NCI-H446 treated with DMSO at 0.1 percent for 48 hours (cell line): ENCODE results near the gene PCSK7.

Experiments used
- DNase-seq: peaks from one replicate; lab custom pipeline; 2025; lab: John Stamatoyannopoulos, UW

The PCSK7 gene

DNA sequence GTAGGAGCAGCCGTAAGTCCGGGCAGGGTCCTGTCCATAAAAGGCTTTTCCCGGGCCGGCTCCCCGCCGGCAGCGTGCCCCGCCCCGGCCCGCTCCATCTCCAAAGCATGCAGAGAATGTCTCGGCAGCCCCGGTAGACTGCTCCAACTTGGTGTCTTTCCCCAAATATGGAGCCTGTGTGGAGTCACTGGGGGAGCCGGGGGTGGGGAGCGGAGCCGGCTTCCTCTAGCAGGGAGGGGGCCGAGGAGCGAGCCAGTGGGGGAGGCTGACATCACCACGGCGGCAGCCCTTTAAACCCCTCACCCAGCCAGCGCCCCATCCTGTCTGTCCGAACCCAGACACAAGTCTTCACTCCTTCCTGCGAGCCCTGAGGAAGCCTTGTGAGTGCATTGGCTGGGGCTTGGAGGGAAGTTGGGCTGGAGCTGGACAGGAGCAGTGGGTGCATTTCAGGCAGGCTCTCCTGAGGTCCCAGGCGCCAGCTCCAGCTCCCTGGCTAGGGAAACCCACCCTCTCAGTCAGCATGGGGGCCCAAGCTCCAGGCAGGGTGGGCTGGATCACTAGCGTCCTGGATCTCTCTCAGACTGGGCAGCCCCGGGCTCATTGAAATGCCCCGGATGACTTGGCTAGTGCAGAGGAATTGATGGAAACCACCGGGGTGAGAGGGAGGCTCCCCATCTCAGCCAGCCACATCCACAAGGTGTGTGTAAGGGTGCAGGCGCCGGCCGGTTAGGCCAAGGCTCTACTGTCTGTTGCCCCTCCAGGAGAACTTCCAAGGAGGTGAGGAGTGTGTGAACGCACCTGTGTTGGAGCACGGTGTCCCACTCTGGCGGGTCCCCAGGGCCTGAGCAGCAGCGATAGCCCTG, 32.6 kb downstream of the PCSK7 start, which contains the start of gene TAGLN:
TAGLN (plus strand) TSS at position 318 of the 863 bp plus-strand sequence. CDS start 3,644 bp downstream, outside the sequence.
- DNase-seq, result no peak

DNA sequence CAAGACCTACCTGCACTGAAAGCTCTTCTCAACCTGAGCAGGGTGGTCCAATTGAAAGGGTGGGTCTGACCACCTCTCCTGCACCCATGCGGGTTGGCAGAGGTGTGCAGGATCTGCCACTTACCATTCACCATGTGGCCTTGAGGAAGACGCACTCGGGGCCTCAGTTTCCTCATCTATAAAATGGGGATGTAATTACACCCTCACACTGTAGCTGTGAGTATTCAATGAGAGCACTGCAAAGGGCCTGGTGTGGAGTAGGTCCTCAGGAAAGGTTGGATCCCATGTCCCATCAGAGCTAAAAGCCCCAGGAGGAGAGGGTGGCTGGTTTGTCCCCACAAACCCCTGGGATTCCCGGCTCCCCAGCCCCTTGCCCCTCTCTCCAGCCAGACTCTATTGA, 33.3 kb downstream of the PCSK7 start:
- DNase-seq, result no peak

- DNase-seq, result no peak
Measured at GRCh38 chr11:117197516-117198456, 34.1 kb downstream of the PCSK7 start.

DNA sequence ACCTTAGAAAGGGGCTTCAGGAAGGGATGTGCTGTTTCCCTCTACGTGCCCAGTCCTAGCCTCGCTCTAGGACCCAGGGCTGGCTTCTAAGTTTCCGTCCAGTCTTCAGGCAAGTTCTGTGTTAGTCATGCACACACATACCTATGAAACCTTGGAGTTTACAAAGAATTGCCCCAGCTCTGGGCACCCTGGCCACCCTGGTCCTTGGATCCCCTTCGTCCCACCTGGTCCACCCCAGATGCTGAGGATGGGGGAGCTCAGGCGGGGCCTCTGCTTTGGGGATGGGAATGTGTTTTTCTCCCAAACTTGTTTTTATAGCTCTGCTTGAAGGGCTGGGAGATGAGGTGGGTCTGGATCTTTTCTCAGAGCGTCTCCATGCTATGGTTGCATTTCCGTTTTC, 34.9 kb downstream of the PCSK7 start:
- no peak for DNase-seq

DNA sequence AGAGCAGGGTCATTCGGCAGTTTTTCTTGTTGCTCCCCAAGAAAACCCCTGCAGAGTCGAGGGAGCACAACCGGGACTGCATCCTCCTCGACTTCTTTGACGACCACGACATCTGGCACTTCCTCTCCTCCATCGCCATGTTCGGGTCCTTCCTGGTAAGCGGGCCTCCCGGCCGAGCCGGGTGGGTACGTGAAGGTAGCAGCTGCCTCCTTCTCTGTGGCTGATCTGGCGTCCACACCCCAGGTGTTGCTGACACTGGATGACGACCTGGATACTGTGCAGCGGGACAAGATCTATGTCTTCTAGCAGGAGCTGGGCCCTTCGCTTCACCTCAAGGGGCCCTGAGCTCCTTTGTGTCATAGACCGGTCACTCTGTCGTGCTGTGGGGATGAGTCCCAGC, 36.1 kb downstream of the PCSK7 start:
- DNase-seq, result no peak

GRCh38 chr11:117195258-117195657, 36.6 kb downstream of the PCSK7 start:
- DNase-seq, result no peak

- DNase-seq, result no peak
Measured at GRCh38 chr11:117194267-117194666, 37.6 kb downstream of the PCSK7 start.

GRCh38 chr11:117193130-117194020, 38.5 kb downstream of the PCSK7 start:
- DNase-seq, result no peak

- DNase-seq, result no peak
Measured at GRCh38 chr11:117192401-117192875, 39.4 kb downstream of the PCSK7 start.

DNA sequence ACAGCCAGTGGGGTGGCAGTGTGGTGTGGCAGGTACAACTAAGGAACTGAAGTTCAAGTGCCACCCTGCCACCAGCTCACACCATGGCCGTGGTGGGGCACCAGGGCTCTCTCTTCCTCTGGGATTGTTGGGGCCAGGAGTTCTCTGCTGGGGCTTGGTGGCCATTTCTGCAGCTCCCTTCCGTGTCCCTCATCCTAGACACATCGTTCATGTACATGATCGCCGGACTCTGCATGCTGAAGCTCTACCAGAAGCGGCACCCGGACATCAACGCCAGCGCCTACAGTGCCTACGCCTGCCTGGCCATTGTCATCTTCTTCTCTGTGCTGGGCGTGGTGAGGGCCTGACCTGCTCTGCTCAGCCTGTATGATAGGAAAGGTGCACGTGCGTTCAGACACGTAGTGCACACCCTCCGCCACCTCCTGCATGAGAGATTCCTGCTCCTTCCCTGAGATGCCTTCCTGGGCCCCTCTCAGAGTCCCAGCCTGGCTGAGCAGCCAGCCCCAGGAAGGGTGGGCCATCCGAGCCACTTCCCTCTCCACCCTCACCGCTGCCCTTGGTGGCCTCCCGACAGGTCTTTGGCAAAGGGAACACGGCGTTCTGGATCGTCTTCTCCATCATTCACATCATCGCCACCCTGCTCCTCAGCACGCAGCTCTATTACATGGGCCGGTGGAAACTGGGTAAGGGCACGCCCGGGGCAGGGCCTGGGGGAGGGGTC, 40.0 kb downstream of the PCSK7 start:
- DNase-seq, result no peak

- no peak for DNase-seq
Measured at GRCh38 chr11:117189941-117190544, 41.8 kb downstream of the PCSK7 start.

DNA sequence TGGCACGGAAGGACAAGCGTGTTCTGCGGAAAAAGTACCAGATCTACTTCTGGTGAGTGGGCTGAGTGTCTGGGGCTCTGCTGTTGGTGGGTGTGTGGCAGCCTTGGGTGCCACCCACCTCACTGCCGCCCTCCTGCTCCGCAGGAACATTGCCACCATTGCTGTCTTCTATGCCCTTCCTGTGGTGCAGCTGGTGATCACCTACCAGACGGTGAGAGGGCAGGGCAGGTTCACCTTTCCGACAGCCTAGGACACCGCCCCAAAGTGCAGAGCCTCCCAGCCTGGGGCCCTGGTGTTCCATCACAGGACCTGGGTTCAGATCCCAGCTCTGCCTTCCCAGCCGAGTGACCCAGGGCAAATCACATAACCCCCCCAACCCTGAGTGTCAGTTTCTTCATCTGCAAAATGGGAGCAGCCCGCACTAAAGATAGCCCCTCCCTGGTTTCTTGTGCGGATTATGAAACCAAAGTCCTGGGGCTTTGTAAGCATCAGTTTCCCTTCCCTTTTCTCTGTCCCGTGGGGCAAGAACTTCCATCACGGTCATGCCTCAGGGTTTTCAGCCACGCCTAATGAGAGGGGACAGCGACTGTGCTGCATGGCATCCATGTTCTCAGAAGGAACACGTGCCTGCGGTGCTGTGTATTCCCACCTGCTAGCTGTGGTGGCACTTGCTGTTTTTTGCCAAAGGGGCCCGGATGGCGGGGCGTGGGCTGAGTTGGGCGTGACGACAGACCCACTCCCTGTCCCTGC, 42.5 kb downstream of the PCSK7 start:
- DNase-seq, result no peak

DNA sequence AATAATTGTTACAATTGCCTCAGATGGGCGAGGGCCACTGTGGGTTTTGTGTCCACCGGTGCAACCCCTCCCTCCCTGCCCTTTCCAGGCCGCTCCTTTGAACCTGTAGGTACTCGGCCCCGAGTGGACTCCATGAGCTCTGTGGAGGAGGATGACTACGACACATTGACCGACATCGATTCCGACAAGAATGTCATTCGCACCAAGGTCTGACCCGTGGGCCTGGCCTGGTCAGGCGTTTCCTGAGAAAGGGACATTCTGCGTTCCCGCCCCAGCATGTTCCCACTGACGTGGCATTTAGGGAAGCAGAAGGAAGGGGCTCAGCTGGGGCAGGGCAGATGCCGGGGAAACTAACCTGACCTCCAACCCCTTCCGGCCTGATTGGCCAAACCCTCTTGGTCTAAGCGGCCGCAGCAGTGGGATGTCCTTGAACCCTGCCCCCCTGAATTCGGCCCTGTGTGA, 43.2 kb downstream of the PCSK7 start:
- no peak for DNase-seq

GRCh38 chr11:117187799-117188481, 43.9 kb downstream of the PCSK7 start:
- DNase-seq, result no peak

DNA sequence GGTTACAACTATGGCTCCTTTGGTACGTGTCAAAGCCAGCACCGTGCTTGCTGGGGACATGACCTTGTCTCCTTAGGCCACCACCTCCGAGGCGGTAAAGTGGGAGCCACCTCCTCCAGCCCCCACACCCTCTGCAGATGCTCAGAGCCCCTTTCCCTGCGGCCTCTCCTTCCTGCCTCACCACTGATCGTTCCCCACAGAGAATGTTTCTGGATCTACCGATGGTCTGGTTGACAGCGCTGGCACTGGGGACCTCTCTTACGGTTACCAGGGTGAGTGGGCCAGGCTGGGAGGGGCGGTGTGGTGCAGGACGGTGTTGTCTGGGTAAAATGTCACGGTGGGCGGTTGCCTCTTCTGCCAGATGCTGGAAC, 44.5 kb downstream of the PCSK7 start:
- DNase-seq, result no peak

GRCh38 chr11:117187007-117187406, 44.9 kb downstream of the PCSK7 start:
- DNase-seq, result no peak

DNA sequence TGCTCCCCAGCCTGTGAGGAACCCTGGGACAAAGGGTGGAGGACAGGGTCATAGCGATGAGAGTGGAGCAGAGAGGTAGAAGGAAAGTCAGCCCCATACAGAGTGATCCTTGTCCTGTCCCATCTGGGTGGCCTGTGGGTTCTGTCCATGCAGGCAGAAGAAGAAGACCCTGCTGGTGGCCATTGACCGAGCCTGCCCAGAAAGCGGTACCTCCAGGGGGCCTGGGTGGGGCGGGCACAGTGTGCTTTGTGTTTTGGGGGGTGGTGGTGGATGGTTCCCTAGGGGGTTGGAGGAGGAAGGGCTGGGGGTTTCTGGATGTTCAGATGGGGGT, 45.5 kb downstream of the PCSK7 start:
- DNase-seq, result no peak

DNA sequence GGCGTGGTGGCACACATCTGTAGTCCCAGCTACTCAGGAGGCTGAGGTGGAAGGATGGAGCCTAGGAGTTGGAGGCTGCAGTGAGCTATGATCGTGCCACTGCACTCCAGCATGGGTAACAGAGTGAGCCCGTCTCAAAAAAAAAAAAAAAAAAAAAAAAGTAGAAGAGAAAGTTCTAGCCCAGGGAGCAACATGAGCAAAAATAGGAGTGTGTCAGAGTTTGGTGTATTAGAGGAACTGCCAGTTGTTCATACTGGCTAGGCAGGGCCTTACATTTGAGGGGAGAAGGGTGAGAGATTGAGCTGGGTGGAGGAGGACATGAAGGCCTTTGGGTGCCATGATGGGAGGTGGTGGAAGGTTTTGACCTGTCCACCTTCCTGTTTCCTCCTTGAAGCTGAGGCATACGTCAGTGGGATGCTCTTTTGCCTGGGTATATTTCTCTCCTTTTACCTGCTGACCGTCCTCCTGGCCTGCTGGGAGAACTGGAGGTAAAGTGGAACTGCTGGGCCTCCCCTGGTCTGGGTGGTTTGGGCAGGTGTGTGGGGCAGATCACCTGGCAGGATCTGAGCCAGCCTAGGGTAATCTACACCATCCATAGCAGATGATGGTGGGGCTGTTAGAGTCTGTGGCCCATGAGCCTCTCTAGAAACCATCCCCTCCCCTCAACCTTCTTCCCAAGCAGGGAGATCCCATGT, 46.0 kb downstream of the PCSK7 start:
- no peak for DNase-seq
